ENCODE results near the gene AMOTL1.

Gene AMOTL1

DNA sequence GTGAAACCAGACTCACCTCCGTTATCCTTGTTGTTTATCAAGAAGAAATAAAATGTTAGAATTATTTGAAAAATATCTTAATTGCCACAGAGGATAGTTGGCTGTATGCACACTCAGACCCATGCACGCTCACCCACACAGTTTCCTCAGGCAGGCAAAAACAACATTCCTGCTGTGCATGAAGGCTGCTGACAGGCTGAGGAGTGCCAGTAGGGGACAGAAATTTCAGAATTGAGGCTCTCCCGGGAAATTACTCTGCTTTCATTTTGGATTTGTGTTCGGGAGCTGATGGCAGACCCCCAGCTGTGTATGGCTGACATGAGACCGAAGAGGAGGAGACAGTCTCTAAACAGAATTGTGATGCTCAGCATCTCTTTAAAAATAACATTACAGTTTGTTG lies 87.5 kb downstream of the AMOTL1 start:
- DNase-seq (ENCODE audit: low read depth), result no peak

DNA sequence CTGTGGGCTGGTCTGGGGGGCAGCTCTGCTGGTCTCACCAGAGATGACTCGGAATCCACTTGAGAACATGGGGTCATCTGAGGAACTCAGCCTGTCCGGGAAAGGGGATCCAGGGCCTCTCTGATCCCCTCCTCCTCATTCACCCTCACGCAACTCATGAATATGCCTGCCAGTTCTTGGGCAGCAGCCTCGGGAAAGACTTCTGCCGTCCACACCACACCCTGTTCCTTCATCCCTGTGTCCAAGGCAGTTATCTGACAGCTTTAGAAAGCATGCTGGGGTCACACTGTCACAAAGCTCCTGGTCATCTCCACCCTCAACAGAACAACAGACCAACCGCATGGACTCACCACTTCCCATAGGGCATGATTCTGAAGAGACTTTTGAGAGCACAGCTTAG lies 88.3 kb downstream of the AMOTL1 start:
- no peak for DNase-seq (ENCODE audit: low read depth)

DNA sequence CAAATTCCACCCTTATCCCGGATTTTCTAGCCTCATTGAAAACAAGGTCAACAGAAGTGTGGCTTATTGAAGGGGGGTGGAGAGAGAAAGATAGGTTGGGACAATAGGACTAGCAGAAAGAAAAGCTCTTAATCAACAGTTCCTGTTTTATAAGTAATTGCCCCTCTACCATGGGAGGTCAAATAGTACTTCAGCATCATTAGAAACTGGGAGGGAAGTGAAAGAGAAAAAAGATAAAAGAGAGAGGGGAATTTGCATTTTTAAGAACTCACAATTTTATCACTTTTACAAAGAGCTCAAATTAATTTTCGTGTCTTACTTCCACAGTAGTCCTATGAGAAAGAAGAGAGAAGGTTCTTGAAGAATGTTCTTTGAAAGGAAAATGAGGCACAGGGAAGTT lies 89.2 kb downstream of the AMOTL1 start:
- DNase-seq (ENCODE audit: low read depth), result no peak

DNA sequence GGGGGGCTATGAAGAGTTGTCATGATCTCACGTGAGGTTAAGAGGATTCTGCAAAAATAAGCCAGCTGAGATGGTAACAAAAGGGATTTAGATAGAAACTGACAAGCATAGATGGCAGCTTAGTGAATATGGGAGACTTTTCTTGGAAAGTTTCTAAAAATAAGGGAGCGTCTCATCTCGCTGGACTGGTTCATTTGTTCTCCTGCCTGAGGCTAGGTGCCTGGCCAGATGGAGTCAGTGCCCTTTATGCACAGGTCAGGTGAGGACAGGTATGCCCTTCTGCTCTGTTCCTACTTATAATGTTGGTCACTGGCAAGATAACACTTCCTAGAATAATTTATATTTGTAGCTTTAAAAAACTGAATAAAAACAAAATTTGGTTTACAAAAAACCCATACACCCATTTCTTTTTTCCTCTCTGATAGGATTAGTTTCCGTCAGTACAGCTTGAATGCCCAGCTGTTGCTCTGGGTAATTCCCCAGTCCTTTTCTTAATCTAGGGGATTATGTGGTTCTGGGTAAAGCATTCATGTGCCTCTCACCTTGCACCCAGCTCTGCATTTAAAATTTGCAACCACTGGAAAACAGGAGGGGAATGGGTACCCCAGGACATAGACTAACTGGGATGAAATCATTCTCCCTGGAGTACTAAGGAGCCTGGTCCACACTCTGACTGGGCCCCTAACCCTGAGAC lies 90.0 kb downstream of the AMOTL1 start:
- DNase-seq (ENCODE audit: low read depth), result no peak

DNA sequence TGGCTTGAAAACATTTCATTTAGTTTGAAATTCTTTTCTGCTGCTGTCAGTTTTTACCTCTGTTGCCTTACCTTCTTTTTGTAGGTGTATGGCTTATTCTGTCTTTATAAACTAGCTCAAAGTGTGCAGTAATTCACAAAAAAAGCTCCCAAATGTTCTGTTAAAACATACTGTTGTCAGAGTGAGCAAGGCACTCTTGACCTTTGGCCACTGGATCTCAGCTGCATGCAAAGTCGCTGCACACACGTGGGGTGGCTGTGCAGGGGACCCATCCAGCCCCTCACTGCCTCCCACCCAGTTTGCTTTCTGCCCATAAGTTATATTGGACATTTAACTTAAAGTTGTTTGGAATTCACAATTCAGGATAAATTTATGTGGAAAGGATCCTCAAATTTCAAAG lies 92.2 kb downstream of the AMOTL1 start:
- DNase-seq (ENCODE audit: low read depth), result no peak

DNA sequence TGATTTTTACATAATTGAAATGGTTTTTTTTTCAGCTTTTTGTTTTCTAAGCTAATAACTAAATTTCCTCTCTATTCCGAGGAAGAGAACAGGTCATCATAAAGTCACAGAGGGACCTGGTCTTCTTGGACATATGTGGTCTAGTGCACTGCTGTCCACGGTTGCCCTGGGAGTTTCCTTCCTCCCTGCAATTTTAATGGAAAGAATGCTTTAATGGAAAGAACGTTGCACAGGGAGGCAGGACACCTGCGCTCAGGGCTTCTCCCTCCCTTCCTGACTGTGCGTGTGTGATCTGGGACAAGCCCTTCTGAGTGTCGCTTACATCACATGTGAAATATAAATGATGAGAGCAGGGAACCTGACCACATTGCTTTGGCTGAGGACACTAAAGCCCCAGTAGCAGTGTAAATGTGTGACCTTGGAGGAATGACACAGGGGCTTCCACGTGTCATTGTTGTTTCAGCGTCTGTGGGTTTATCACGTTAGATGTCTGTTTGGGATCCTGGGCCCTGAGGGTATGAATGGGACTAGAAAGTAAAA lies 93.2 kb downstream of the AMOTL1 start:
- no peak for DNase-seq (ENCODE audit: low read depth)

DNA sequence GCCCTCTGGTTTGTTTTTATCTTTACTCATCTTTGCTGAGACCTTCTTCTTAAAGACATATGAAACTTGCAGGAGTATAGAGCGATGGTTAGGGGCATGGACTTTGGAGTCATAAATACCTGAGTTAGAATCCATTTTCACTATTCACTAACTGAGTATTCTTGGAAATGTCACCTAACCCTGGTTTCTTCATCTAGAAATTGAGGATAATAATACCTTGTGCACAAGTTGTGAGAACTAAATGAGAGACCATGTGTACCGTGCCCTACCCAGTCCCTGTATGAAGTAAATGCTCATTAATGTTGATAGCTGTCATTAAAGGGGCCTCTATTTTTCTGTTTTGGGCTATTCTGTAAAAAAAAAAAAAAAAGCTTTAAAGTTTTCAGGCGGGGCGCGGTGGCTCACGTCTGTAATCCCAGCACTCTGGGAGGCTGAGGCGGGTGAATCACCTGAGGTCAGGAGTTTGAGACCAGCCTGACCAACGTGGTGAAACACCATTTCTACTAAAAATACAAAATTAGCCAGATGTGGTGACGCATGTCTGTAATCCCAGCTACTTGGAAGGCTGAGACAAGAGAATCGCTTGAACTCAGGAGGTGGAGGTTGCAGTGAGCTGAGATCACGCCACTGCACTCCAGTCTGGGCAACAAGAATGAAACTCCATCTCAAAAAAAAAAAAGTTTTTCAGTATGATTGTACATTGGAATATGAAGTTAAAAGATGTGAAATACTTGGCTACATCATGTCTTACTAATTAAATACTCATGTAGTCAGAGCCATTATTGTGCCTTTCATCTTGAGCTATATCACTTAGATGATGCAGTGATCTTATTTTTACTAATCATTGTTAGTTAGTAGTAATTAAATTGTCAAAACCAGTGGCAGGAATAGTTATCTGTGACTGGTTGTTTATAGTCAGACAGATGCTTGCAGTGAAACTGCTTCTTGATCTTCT lies 95.0 kb downstream of the AMOTL1 start:
- DNase-seq (ENCODE audit: low read depth), result no peak

DNA sequence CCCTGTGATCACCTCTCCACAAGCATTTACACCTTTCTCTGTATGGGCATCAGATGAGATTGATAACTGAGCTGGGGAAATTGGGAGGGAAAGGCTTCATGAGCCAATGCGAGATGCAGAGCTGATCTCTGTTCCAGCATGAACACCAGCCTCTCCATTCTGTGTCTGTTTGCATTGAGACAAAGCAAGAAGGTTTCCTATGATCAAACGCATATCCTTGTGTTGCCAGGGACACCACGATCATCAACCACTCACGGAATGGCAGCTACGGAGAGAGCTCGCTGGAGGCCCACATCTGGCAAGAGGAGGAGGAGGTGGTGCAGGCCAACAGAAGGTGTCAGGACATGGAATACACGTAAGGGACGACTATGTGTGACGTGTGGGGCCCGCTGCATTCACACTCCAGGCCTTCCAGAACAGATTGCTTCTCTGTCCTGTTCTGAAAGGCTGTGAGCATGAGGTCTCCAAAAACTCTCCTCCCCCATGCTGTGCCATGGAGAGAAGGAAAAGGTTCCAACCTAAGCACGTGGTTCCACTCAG lies 96.4 kb downstream of the AMOTL1 start:
- DNase-seq (ENCODE audit: low read depth), result no peak

DNA sequence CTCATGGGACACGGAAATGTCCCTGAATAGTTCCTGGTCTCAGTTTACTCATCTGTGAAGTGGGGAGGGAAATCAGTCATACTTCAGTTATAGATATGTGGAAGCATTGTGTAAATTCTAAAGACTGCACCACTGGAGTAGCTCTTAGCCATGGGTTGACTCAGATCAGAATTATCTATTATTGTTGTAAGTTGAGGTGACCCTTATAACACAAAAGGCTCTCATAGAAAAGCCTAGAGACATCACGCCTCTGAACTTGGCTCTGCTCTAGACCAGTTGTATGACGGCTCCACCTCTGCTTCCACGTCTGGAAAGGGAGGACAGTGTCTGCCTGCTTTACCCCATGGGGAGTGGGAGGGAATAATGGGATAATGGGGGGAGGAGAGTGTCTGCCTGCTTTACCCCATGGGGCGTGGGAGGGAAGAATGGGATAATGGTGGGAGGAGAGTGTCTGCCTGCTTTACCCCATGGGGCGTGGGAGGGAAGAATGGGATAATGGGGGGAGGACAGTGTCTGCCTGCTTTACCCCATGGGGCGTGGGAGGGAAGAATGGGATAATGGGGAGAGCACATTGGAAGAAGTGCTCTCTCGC lies 98.2 kb downstream of the AMOTL1 start:
- no peak for DNase-seq (ENCODE audit: low read depth)

DNA sequence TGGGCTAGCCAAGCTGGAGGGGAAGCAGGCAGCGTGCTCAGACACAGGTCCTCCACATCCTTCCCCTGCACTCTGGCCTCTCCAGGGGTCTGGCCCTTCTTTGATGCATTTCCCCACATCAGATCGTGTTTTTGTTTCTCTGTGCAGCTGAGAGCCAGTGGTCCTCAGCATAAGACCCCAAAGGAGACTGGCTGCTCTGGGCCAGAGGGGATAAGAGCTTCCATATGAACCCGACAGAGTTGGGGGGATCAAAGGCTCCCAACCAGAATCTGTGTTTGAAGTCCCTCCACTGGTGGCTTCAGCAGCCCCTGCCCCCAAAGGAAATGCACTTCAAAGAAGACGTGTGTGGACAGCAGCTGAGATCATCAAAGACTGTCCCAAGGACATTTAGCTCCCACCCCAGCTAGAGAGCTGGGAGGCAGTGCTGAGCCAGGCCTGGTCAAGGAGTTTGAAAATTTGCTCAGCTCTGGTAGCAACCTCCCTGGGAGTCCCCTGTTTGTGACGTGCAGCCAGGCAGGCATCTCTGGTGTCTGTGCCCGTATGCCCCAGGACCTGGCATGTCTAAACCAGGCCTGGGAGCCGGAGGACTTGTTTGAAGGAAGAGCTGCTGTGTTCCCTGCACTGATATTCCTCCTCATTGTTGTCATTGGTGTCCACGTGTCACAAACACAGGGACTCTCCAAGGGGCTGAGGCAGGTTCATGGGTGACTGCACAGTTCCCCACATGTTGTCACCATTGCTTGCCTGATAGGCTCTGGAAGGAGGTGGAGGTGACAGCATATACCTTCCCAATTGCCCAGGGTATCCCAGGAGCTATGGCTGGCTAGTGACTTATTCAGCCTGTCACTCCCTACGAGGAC lies 99.0 kb downstream of the AMOTL1 start:
- DNase-seq (ENCODE audit: low read depth), result no peak

DNA sequence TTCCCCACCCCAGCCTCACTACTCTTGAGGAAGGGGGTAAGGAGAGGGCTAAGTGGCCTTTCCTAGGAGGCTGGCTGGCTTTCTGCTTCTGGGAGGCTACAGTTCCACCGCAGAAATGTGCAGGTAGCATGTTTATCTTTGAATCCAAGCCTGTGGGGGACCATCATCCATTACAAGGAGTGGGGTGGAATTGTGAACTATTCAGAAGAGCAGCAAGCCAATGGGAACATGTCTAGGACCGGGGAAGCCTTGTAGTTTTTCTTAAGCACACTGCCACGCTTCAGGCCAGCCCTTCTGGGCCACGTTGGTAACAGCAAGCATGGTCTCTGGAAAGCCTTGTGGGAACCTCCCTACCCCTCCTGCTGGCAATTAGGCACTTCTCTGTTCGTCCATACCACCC lies 100.3 kb downstream of the AMOTL1 start:
- no peak for DNase-seq (ENCODE audit: low read depth)

DNA sequence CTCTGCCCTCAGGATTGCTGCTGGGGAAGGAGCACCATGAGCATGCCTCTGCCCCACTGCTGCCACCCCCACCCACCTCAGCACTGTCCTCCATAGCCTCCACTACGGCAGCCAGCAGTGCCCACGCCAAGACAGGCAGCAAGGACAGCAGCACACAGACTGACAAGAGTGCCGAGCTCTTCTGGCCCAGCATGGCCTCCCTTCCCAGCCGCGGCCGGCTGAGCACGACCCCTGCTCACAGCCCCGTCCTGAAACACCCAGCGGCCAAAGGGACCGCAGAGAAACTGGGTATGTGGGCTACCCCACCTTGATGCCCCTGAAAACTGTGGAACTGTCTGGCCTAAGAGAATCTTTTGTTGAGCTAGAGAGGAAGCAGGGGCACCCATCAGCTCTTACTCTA lies 101.0 kb downstream of the AMOTL1 start:
- DNase-seq (ENCODE audit: low read depth), result no peak

DNA sequence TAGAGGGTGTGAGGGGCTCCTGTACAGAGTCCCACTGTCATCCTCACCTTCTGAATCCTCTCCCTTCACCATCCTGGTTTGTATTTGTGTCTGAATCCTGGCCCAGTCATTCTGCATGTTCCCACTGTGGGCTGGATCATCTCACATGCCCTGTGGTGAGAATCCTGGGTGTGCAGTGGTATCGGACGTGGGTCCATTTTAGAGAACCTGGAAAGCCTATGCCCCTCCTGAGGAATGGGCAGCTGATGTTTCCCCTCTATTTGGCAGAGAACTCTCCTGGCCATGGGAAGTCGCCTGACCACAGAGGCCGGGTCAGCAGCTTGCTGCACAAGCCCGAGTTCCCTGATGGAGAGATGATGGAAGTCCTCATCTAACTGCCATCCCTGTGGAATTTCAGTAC lies 102.3 kb downstream of the AMOTL1 start:
- DNase-seq (ENCODE audit: low read depth), result no peak

DNA sequence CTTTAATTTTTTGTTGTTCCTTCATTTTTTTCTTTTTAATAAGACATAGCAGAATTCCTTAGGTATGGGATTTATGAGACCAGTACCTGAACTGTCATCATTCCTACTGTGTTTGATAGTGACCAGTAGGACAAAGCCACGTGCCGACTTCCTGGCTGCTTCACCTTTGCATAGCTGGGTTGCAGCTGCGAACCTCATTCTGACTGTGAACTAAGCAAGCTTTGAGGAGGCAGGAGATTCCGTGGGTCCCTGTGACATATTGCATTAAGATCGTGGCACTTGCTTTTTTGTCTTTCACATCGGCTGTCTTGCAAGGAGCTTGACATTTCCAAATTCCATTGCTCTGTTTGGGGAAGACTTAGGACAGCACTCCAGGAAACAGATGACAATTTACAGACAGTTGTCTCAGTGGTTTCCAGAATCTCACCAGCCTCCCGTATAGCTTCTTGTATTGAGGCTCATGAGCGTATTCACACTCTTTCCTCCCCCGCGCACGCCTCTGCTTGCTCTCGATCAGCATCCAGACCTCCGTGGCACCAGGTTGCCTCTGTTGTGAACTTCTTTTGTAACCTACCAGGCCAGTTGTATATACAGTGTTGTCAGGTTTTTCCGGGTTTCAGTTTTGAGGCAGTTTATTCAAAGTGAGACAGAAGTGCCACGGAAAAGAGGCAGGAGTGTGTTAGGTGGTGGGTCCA lies 103.5 kb downstream of the AMOTL1 start:
- no peak for DNase-seq (ENCODE audit: low read depth)

DNA sequence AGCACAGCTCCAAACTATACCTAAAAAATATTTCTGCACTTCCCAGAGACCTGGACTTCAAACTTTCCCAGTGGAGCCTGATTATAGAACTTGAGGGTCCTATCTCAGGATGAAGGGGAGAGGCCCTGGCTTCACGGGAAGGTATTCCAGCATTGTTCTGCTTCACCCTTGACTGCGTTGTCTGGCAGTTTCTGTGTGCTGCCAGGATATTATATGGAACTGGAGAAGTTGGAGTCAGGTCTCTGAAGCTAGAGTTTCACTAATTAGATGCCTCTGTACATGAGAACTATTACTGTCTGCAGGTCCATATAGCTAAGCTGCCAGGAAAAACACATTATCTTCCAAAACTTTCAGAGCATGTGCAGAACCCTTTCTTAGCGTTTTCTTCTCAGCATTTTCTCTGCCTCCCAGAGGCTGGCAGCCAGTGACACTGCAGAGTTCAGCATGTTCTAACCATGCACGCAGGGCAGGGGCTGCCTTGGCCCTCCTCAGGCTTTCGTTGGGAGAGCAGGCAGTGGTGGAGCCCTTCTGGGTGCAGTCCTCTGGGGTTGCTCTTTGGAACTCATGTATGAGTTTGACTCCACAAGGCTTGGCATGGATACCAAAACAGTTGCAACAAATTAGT lies 105.9 kb downstream of the AMOTL1 start:
- no peak for DNase-seq (ENCODE audit: low read depth)

DNA sequence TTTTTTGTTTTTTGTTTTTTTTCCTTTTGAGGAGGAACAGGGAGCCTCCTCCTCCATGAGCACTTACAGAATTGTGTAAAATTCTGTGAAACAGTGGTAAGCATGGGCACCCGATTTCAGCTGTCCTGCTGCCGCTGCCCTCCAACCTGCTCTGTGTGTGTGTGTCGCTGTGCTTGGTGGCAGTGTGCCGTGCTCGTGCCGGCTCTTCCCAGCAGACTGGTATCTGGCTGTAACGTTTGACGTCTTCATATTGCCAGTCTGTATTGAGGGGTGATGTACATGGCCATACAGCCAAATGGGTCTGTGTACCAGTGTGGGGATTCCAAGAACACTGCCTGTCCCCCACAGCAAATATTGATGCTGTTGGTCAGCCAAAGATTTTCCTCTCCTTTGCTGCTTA lies 108.1 kb downstream of the AMOTL1 start:
- no peak for DNase-seq (ENCODE audit: low read depth)

DNA sequence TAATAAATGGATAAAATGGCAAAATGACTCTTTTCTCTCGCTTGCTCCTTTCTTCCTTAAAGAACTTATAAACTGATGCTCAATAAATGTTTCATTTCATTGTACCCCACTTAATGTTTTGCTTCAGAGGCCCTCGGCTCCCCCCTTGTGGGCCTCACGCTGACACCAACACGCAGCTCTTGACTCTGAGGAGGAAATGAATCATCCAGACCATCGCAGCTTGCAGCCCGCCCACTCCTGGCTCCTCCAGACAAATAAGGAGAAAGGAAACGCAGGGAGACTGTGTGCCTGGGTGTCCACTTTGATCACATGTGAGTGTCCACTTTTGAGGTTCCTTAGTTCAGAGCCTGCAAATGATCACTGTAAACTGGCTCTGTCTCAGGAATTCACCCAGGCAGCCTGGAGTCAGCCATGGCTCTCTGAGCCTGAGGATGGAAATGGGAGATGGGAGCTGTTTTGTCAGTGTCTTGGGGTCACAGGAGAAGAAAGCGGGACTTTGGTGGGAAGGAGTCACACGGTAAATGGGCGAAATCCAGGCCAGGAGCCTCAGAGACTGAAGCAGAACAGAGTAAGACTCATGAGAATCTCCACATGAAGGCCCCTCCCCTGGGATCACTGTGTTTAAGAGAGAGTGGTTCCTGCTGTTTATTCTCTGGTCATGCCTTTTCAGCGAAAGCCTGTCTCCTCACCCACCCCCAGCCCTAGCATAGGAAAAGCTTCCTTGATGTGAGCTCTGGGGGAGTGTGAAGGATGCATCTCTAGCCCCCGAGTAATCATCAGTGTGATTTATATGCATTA lies 108.7 kb downstream of the AMOTL1 start:
- peak; percentile 6 for DNase-seq (ENCODE audit: low read depth)

DNA sequence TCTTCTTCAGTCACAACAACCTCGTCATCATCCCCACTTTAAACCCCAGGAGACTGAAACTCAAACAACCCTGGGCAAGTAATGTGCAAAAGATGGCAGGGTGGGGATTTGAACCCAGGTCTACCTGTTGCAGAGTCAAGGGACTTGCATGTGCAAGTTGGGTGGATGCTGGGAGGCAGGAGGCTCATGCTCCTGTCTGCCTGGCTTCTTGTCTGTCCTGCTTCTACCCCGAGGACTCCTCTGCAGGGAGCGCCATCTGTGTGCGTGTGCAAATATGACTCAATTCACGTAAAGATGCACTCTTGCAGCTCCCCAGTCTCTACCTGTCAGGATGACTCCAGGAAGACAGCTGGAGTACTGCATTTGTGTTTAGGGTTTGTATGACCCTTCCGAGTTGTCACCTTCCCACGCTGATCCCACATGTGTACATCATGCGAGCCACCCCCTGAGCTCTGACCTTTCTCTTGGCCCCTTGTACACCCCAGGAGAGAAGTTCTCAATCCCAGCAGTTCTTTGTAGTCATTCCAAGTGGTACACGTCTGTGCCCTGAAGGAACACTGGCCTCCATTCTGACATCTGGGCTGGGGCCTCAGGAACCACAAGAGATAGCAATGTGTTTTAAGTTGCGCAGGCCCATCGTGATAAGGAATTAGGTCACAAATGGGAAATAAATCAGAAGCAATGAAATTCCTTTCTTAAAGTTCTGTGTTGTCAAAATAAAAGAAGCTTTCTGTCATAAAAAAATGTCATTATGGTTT lies 109.5 kb downstream of the AMOTL1 start:
- DNase-seq (ENCODE audit: low read depth), result no peak

DNA sequence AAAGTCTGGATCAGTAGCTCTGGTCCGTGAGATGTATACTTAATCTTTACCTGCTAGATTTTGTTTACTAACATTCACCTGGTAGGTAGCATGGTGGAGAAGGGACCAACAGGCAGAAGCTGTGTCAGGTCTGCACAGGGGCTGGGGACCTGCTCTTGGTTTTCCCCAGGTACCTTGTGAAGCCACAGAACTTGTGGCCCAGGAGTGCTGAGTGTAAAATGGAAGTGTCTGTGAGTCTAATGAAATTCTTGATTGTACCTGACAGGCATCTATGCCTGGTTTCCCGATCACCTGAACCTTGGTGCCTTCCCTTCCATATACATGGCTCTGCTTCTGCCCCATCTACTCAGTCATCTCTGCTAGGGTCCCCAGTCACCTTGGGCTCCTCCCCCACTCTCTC lies 110.8 kb downstream of the AMOTL1 start:
- DNase-seq (ENCODE audit: low read depth), result no peak
